Prostate gland (tissue), 2 donors: ENCODE results near the gene HOXA7. TPM values are rescaled to one million over a fixed set of nuclear protein-coding genes. Genes with fewer than 3 reads are reported as not detected.

Experiments used
- DNase-seq: peaks from one replicate; pipeline ENCODE4 v3.0.0-alpha.2; 2019; ENCODE audit warnings: low spot score
- H3K27ac ChIP-seq, 2 donors: fragments of 200-600 bp; sonication (generic); 2 replicates each; pipeline ENCODE4 v1.5.1; 2017 to 2019
- H3K27me3 ChIP-seq: fragments of 200-600 bp; sonication (generic); replicated peaks from 2 replicates; pipeline ENCODE4 v1.5.1; 2019; ENCODE audit not compliant: insufficient read depth
- H3K36me3 ChIP-seq, 2 donors: fragments of 200-600 bp; sonication (generic); 1 replicate in 1 of 2; 2 replicates in 1 of 2; pipeline versions ENCODE4 v1.5.1 to v1.8.1; 2017 to 2019
- H3K4me1 ChIP-seq: fragments of 200-600 bp; sonication (generic); replicated peaks from 2 replicates; pipeline ENCODE4 v1.5.1; 2019
- H3K4me3 ChIP-seq, 2 donors: fragments of 200-600 bp; sonication (generic); 2 replicates each; pipeline ENCODE4 v1.5.1; 2017 to 2019
- H3K9me3 ChIP-seq: fragments of 200-600 bp; sonication (generic); 2 replicates; pipeline ENCODE4 v1.5.1; 2017
- CTCF ChIP-seq, 4 experiments: fragments of 200-600 bp in 2 of 4; fragments of 450-650 bp in 2 of 4; sonication (generic) in 2 of 4; IDR thresholded peaks; 1 replicate in 3 of 4; 2 replicates in 1 of 4; pipeline ENCODE4 v1.5.1; 2016 to 2019; ENCODE audit warnings: antibody characterized with exemption in 4 of 4, mild to moderate bottlenecking in 2 of 4, moderate library complexity in 2 of 4
- POLR2A ChIP-seq: fragments of 450-650 bp; IDR thresholded peaks from one replicate; pipeline ENCODE4 v1.6.1; 2016; ENCODE audit warnings: antibody characterized with exemption, mild to moderate bottlenecking
- POLR2AphosphoS5 ChIP-seq: sonication (generic); formaldehyde crosslinking; IDR thresholded peaks from one replicate; pipeline ENCODE4 v1.6.1; 2017; ENCODE audit warnings: antibody characterized with exemption
- WGBS: methylation state at CpG from one replicate; pipeline ENCODE4 v1.1.5; 2018; 5-methylcytosine and 5-hydroxymethylcytosine counted together
- intact Hi-C: fragments of 100-400 bp; cut with DNase I; formaldehyde crosslinking; loops from one replicate; pipeline ENCODE4 v1.14.2; 2022
- total RNA-seq, 2 donors: library from RNA; depleted of rRNA; stranded (reverse); fragments of >200 nt; gene quantifications; one replicate each; pipeline ENCODE4 v1.1.0, GENCODE V29; 2016

Gene HOXA7
- total RNA-seq, 2 donors from 2014 or later = 2.2 to 4.6 TPM

GRCh38 chr7:27197137-27198042 lies 40.9 kb upstream of the HOXA7 start:
- peak overlapping the region; percentile 96 to 97 for H3K27ac ChIP-seq
- H3K36me3 ChIP-seq = no peaks in the 10 kb centered on the region
- no peaks in the 10 kb centered on the region for H3K9me3 ChIP-seq
- no peaks in the 10 kb centered on the region for H3K27me3 ChIP-seq
- peak overlapping the region; percentile 76 to 81 for H3K4me3 ChIP-seq
- intact Hi-C loops = loop anchor here (5.0 kb wide), 3 partner anchors 545 to 900 kb away; partner anchors contain the start of gene TAX1BP1
- H3K4me1 ChIP-seq = no peaks in the 10 kb centered on the region
- TF ChIP-seq POLR2AphosphoS5 = peak; percentile 35
- no peak for TF ChIP-seq POLR2A
- WGBS = 3% methylated on average over 18 of the region's 18 CpGs
- DNase-seq = no peak

DNA sequence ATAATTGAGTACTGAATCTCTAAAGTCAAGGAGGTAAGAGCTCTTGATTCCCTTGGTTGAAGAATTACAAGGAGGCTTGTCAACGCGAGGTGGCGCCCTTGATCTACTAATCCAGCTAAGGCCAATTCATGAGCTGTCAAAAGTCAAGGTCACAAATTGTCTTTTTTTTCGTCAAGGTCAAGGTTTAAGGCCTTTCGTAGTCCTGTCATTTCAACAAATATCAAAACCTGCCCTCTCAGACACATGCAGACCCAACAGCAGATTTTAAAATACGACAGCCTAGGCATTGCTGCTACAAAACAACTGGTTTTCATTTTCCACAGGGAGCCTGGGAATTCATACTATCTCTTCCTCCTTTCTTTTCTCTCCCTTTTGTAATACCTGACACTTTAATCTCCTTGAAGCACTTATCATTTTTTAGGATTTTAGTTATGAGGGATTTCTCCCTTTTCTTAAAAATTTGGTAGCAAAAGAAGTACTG lies 39.9 kb upstream of the HOXA7 start:
- peak overlapping the region; percentile 76 to 81 for H3K4me3 ChIP-seq
- intact Hi-C loops = loop anchor here (5.0 kb wide), 3 partner anchors 546 to 901 kb away; partner anchors contain the start of gene TAX1BP1
- WGBS = 2% methylated on average over 6 of the region's 6 CpGs
- H3K27ac ChIP-seq = peak overlapping the region; percentile 96 to 97
- H3K4me1 ChIP-seq = no peaks in the 10 kb centered on the region
- peak; percentile 95 for DNase-seq
- no peaks in the 10 kb centered on the region for H3K27me3 ChIP-seq
- TF ChIP-seq CTCF (IDR thresholded peaks at IDR 0.05) (peak; percentile 80 to 87 (median 84)), POLR2A (no peak), POLR2AphosphoS5 (peak; percentile 78)
- no peaks in the 10 kb centered on the region for H3K9me3 ChIP-seq
- H3K36me3 ChIP-seq = no peaks in the 10 kb centered on the region

DNA sequence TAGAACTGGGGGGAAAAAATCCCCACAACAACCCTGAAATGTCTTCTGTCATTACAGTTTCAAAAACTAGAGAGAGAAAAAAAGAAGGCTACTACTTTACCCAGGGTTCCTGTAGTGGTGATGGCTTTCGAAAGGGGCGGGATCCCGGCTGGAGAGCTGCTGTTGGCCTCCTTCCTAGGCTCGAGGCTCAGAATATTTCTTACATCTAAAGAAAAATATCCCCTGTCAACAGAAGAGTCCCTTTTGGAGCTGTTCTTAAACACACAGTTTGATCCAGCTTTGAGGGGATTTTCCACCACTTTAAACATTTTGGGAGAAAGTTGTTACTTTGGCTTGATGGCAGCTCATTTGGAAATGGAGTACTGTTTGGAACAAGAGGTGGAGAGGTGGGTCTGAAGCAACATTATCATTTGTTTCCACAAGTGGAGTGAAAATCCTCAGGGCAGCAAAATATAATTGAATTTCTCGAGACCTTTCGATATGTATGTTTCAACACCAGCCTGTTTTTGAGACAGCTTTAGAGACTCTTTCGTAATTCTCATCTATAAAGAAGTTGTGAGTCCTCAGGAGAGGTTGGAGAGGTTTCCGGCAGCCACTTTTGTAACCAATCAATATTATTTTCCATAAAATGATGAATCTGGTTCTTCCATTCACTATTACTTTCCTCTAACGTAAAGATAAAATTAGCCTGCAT lies 38.4 kb upstream of the HOXA7 start:
- DNase-seq = peak; percentile 54
- 7% methylated on average over 9 of the region's 9 CpGs for WGBS
- peak overlapping the region; percentile 96 to 97 for H3K27ac ChIP-seq
- intact Hi-C loops = loop anchor here (5.0 kb wide), 3 partner anchors 547 to 902 kb away; partner anchors contain the start of gene TAX1BP1
- H3K36me3 ChIP-seq = no peaks in the 10 kb centered on the region
- peaks cover 9% of the 10 kb centered on the region for H3K4me1 ChIP-seq
- no peaks in the 10 kb centered on the region for H3K27me3 ChIP-seq
- TF ChIP-seq POLR2A (no peak), POLR2AphosphoS5 (peak; percentile 8)
- no peaks in the 10 kb centered on the region for H3K9me3 ChIP-seq
- H3K4me3 ChIP-seq = peak overlapping the region; percentile 76 to 81

- H3K4me1 ChIP-seq = peaks cover 16% of the 10 kb centered on the region
- no peaks in the 10 kb centered on the region for H3K27me3 ChIP-seq
- TF ChIP-seq POLR2A (no peak), POLR2AphosphoS5 (peak; percentile 23), CTCF (IDR thresholded peaks at IDR 0.05) (no peak)
- peak overlapping the region; percentile 96 to 97 for H3K27ac ChIP-seq
- peak overlapping the region; percentile 76 to 81 for H3K4me3 ChIP-seq
- DNase-seq = no peak
- 2% methylated on average over 2 of the region's 2 CpGs for WGBS
- no peaks in the 10 kb centered on the region for H3K36me3 ChIP-seq
- H3K9me3 ChIP-seq = no peaks in the 10 kb centered on the region
- intact Hi-C loops = no loop called here
Measured at GRCh38 chr7:27194002-27194352, 37.5 kb upstream of the HOXA7 start.

DNA sequence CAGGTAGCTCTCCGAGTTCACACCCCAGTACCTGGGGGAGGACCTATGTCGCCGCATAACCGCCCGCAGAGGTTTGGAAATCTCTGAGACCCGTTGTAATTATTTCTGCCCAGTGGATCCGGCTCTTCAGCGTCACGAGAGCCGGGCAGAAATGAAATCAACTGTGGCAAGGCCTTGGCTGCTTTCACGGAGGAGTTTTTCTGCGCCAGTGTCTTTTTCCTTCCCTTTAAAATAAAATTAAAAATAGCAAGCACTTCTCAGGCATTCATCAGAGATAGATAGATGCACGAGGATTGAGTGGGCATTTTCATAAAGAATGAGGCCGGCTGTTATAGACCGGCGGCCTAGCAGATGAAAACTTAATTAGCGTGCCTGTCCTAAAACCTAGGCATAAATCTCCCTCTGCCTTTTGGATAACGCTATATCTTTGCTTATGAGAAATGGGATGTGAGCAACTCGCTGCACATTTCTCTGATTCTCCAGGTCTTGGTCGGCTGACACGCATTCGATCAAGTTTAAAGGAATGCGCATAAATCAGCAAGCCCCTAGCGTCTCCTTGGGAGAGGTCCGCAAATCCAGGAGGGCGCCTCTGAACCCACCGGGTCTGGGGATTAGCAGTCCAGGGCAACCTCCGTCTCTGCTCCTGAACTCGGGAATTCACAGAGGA lies 37.0 kb upstream of the HOXA7 start:
- intact Hi-C loops = no loop called here
- peak; percentile 33 for DNase-seq
- Histone ChIP-seq H3K27ac (peak overlapping the region; percentile 96 to 97), H3K9me3 (no peaks in the 10 kb centered on the region), H3K36me3 (no peaks in the 10 kb centered on the region), H3K27me3 (no peaks in the 10 kb centered on the region), H3K4me3 (peak overlapping the region; percentile 76 to 81), H3K4me1 (peaks cover 16% of the 10 kb centered on the region)
- WGBS = 5% methylated on average over 29 of the region's 29 CpGs
- TF ChIP-seq POLR2A (no peak), CTCF (IDR thresholded peaks at IDR 0.05) (no peak), POLR2AphosphoS5 (no peak)
